Stomach (tissue), 9 donors: ENCODE data around the gene ATP4B. TPM values are rescaled to one million over a fixed set of nuclear protein-coding genes. Genes with fewer than 3 reads are reported as not detected.
A peak's percentile ranks its signal among the peaks of the same experiment; 100 is the strongest.

Experiments used
- DNase-seq, 2 donors: peaks; one replicate each; pipeline versions ENCODE4 v3.0.0 to v3.0.0-alpha.2; 2013 to 2019
- H3K27ac ChIP-seq, 5 donors: fragments of 200-600 bp in 4 of 5; sonication (generic) in 4 of 5; one replicate each; pipeline ENCODE4 v1.5.1; 2013 to 2019; ENCODE audit warnings: mild to moderate bottlenecking in 1 of 5, moderate library complexity in 1 of 5
- H3K27me3 ChIP-seq, 3 donors: fragments of 200-600 bp; sonication (generic); one replicate each; pipeline ENCODE4 v1.5.1; 2017 to 2019; ENCODE audit warnings: mixed run types in 1 of 3
- H3K36me3 ChIP-seq, 4 donors: fragments of 200-600 bp; sonication (generic); 1 replicate in 3 of 4; 2 replicates in 1 of 4; pipeline ENCODE4 v1.5.1; 2016 to 2019
- H3K4me1 ChIP-seq, 4 donors: fragments of 200-600 bp; sonication (generic); one replicate each; pipeline ENCODE4 v1.5.1; 2016 to 2019
- H3K4me3 ChIP-seq, 4 donors: fragments of 200-600 bp; sonication (generic) in 3 of 4; one replicate each; pipeline ENCODE4 v1.5.1; 2016 to 2019; ENCODE audit warnings: mild to moderate bottlenecking in 1 of 4
- H3K9me3 ChIP-seq, 4 donors: fragments of 200-600 bp; sonication (generic); one replicate each; pipeline ENCODE4 v1.5.1; 2016 to 2019
- CTCF ChIP-seq, 7 experiments: fragments of 450-650 bp in 4 of 7; fragments of 200-600 bp in 3 of 7; sonication (generic) in 3 of 7; IDR thresholded peaks; one replicate each; pipeline ENCODE4 v1.5.1; 2016 to 2019; ENCODE audit warnings: antibody characterized with exemption in 7 of 7, control low read depth in 2 of 7, mild to moderate bottlenecking in 1 of 7
- EP300 ChIP-seq: sonication (generic); formaldehyde crosslinking; IDR thresholded peaks from one replicate; pipeline ENCODE4 v1.6.1; 2017; ENCODE audit warnings: antibody characterized with exemption
- POLR2A ChIP-seq, 4 donors: fragments of 450-650 bp; IDR thresholded peaks; one replicate each; pipeline ENCODE4 v1.6.1; 2016; ENCODE audit warnings: antibody characterized with exemption in 4 of 4, control low read depth in 2 of 4, mild to moderate bottlenecking in 1 of 4, moderate library complexity in 1 of 4
- POLR2AphosphoS5 ChIP-seq, 3 donors: sonication (generic); formaldehyde crosslinking; IDR thresholded peaks; one replicate each; pipeline ENCODE4 v1.6.1; 2016; ENCODE audit warnings: antibody characterized with exemption in 3 of 3
- WGBS, 5 donors: extraction: QIAGEN DNeasy Blood & Tissue Kit in 3 of 5; methylation state at CpG; one replicate each; pipeline versions ENCODE4 v1.1.5 to v1.1.7; 2013 to 2018; 5-methylcytosine and 5-hydroxymethylcytosine counted together
- intact Hi-C: fragments of 100-400 bp; cut with DNase I; formaldehyde crosslinking; loops from one replicate; pipeline ENCODE4 v1.15.1; 2023; ENCODE audit warnings: low total_unique reads
- polyA plus RNA-seq, 3 donors: library from polyadenylated mRNA; stranded (reverse); fragments of 200-250 nt; gene quantifications; one replicate each; pipeline ENCODE4 v1.2.3, GENCODE V29; 2013
- total RNA-seq, 5 donors: library from RNA; depleted of rRNA; stranded (reverse); fragments of >200 nt; gene quantifications; one replicate each; pipeline versions ENCODE4 v1.1.0 to v1.2.3, GENCODE V29; 2014 to 2016
- donor health status: healthy with polysubstance abuse.
- donor health status: Bipolar disorder and iron deficiency.
- donor health status: healthy.

The ATP4B gene
- total and polyA plus RNA-seq, 8 donors: 0.87 to 585 (median 278) TPM

GRCh38 chr13:113667771-113668490 lies 9.9 kb upstream of the ATP4B start:
- DNase-seq: peak in 1 of 2 donors; percentile 23
- no peak for TF ChIP-seq CTCF (IDR thresholded peaks at IDR 0.05)
- TF ChIP-seq POLR2AphosphoS5 (IDR thresholded peaks at IDR 0.05): no peak
- no peak for TF ChIP-seq EP300
- no peak for TF ChIP-seq POLR2A (IDR thresholded peaks at IDR 0.05)
- Histone ChIP-seq H3K27ac (no peak overlapping the region), H3K9me3 (no peaks in the 10 kb centered on the region), H3K36me3 (no peaks in the 10 kb centered on the region), H3K4me1 (peaks cover 10 to 21% (median 12%) of the 10 kb centered on the region in 4 donors), H3K4me3 (no peak overlapping the region), H3K27me3 (peaks cover 0 to 19% (median 0%) of the 10 kb centered on the region in 3 donors)
- WGBS, 5 donors: 87 to 94% (median 92%) methylated on average over 28 to 29 of the region's 29 CpGs
- intact Hi-C loops: no loop called here

GRCh38 chr13:113666951-113667701 lies 9.1 kb upstream of the ATP4B start, which contains the start of gene GRK1:
Gene GRK1, plus strand, starts transcription at chr13:113667219. Its CDS starts 168 bp downstream, at chr13:113667387.
- no peaks in the 10 kb centered on the region for H3K9me3 ChIP-seq
- peaks cover 10 to 21% (median 12%) of the 10 kb centered on the region in 4 donors for H3K4me1 ChIP-seq
- H3K4me3 ChIP-seq: no peak within 1 kb of the TSS
- H3K36me3 ChIP-seq: no peaks in the 10 kb centered on the region
- H3K27me3 ChIP-seq: peaks cover 0 to 19% (median 0%) of the 10 kb centered on the region in 3 donors
- TF ChIP-seq CTCF (IDR thresholded peaks at IDR 0.05) (no peak), EP300 (no peak), POLR2AphosphoS5 (IDR thresholded peaks at IDR 0.05) (no peak), POLR2A (IDR thresholded peaks at IDR 0.05) (no peak)
- intact Hi-C loops: no loop called here
- WGBS, 5 donors: 80 to 91% (median 87%) methylated on average over 22 to 32 of the region's 32 CpGs
- DNase-seq: peak in 1 of 2 donors; percentile 22
- peak within 1 kb of the TSS in 1 of 5 donors; percentile 61 for H3K27ac ChIP-seq

- WGBS, 5 donors: 71 to 100% (median 93%) methylated on average over 2 of the region's 2 CpGs
- H3K4me1 ChIP-seq: peaks cover 10 to 21% (median 12%) of the 10 kb centered on the region in 4 donors
- peaks cover 0 to 19% (median 0%) of the 10 kb centered on the region in 3 donors for H3K27me3 ChIP-seq
- no peak overlapping the region for H3K27ac ChIP-seq
- peaks cover 0 to 6% (median 1%) of the 10 kb centered on the region in 4 donors for H3K9me3 ChIP-seq
- TF ChIP-seq CTCF (IDR thresholded peaks at IDR 0.05) (no peak), POLR2AphosphoS5 (IDR thresholded peaks at IDR 0.05) (no peak), EP300 (no peak), POLR2A (IDR thresholded peaks at IDR 0.05) (no peak)
- H3K4me3 ChIP-seq: no peak overlapping the region
- intact Hi-C loops: no loop called here
- H3K36me3 ChIP-seq: no peaks in the 10 kb centered on the region
- peak in 1 of 2 donors; percentile 11 for DNase-seq
Measured at GRCh38 chr13:113666329-113666670, 8.3 kb upstream of the ATP4B start.

- peak in 1 of 2 donors; percentile 20 for DNase-seq
- peak overlapping the region in 1 of 5 donors; percentile 61 for H3K27ac ChIP-seq
- TF ChIP-seq POLR2AphosphoS5 (IDR thresholded peaks at IDR 0.05) (no peak), POLR2A (IDR thresholded peaks at IDR 0.05) (no peak), EP300 (no peak), CTCF (IDR thresholded peaks at IDR 0.05) (no peak)
Measured at GRCh38 chr13:113665597-113666328, 7.8 kb upstream of the ATP4B start.

More at GRCh38 chr13:113665597-113666328, 7.8 kb upstream of the ATP4B start:
- intact Hi-C loops: no loop called here
- Histone ChIP-seq H3K9me3 (peaks cover 0 to 12% (median 2%) of the 10 kb centered on the region in 4 donors), H3K4me1 (peaks cover 10 to 21% (median 12%) of the 10 kb centered on the region in 4 donors), H3K4me3 (no peak overlapping the region), H3K27me3 (peaks cover 0 to 18% (median 0%) of the 10 kb centered on the region in 3 donors), H3K36me3 (no peaks in the 10 kb centered on the region)
- WGBS, 5 donors: 86 to 96% (median 90%) methylated on average over 2 to 3 of the region's 3 CpGs
